Fibroblast of lung (primary cell): ENCODE results near the gene WNK2. TPM values are rescaled to one million over a fixed set of nuclear protein-coding genes. Genes with fewer than 3 reads are reported as not detected.

ENCODE experiments used
- DNase-seq, 2 donors: peaks; one replicate each; pipeline versions ENCODE4 v3.0.0 to v3.0.0-alpha.2; 2010; ENCODE audit warnings: low read depth in 2 of 2
- H2AFZ ChIP-seq: 2 replicates; pipeline ENCODE4 v1.5.1; 2012; ENCODE audit warnings: low read length, control low read depth, inconsistent platforms
- H3K27ac ChIP-seq: 2 replicates; pipeline ENCODE4 v1.5.1; 2011; ENCODE audit warnings: low read length, control low read depth; ENCODE audit not compliant: insufficient read depth
- H3K27me3 ChIP-seq: 2 replicates; pipeline ENCODE4 v1.5.1; 2011; ENCODE audit warnings: mild to moderate bottlenecking, low read length; ENCODE audit not compliant: control insufficient read depth, insufficient read depth
- H3K36me3 ChIP-seq: 2 replicates; pipeline ENCODE4 v1.5.1; 2011; ENCODE audit warnings: low read length; ENCODE audit not compliant: control insufficient read depth, insufficient read depth
- H3K4me1 ChIP-seq: 2 replicates; pipeline ENCODE4 v1.5.1; 2011; ENCODE audit warnings: low read length; ENCODE audit not compliant: control insufficient read depth, insufficient read depth; ENCODE audit errors: extremely low read depth
- H3K4me2 ChIP-seq: 2 replicates; pipeline ENCODE4 v1.5.1; 2011; ENCODE audit warnings: low read length, control low read depth; ENCODE audit not compliant: insufficient read depth; ENCODE audit errors: extremely low read depth
- H3K4me3 ChIP-seq, 4 experiments: fragments of 200-600 bp in 1 of 4; sonication (generic) in 1 of 4; replicated peaks in 1 of 4; 2 replicates each; pipeline ENCODE4 v1.5.1; 2011 to 2016; ENCODE audit warnings: low read length in 4 of 4, low read depth in 3 of 4, mild to moderate bottlenecking in 3 of 4, control low read depth in 2 of 4, inconsistent platforms in 1 of 4, mixed read lengths in 1 of 4; ENCODE audit not compliant: insufficient read depth in 1 of 4; ENCODE audit errors: control extremely low read depth in 1 of 4
- H3K79me2 ChIP-seq: 2 replicates; pipeline ENCODE4 v1.5.1; 2012; ENCODE audit warnings: mild to moderate bottlenecking, low read length, inconsistent platforms; ENCODE audit not compliant: control insufficient read depth, insufficient read depth
- H3K9ac ChIP-seq: 2 replicates; pipeline ENCODE4 v1.5.1; 2011; ENCODE audit warnings: mild to moderate bottlenecking, low read length, control low read depth; ENCODE audit not compliant: insufficient read depth
- H3K9me3 ChIP-seq: 2 replicates; pipeline ENCODE4 v1.5.1; 2012; ENCODE audit warnings: low read depth, low read length; ENCODE audit not compliant: control insufficient read depth, insufficient read depth
- H4K20me1 ChIP-seq: 2 replicates; pipeline ENCODE4 v1.5.1; 2011; ENCODE audit warnings: low read length; ENCODE audit not compliant: control insufficient read depth, insufficient read depth; ENCODE audit errors: extremely low read depth
- EZH2 ChIP-seq: IDR thresholded peaks from 2 replicates; pipeline ENCODE4 v1.5.1; 2012; ENCODE audit warnings: low read length, control low read depth, mild to moderate bottlenecking; ENCODE audit errors: missing control alignments
- polyA plus RNA-seq, 2 donors: library from polyadenylated mRNA; depleted of rRNA in 1 of 2; stranded (reverse) in 1 of 2; unstranded in 1 of 2; fragments of >200 nt; gene quantifications; 2 replicates each; pipeline ENCODE4 v1.2.1, GENCODE V29; 2011 to 2012; ENCODE audit warnings: missing spikeins in 1 of 2
- total RNA-seq: library from RNA; depleted of rRNA; stranded (reverse); fragments of >200 nt; gene quantifications from 2 replicates; pipeline ENCODE4 v1.2.1, GENCODE V29; 2014
- TF ChIP-seq, protein P1 (sequence below), 2 donors: IDR thresholded peaks in 1 of 2; conservative IDR thresholded peaks in 1 of 2; 1 replicate in 1 of 2; 2 replicates in 1 of 2; pipeline ENCODE4 v1.5.1; 2011 to 2012; ENCODE audit warnings: low read length in 2 of 2, control low read depth in 1 of 2, inconsistent platforms in 1 of 2, low read depth in 1 of 2, mild to moderate bottlenecking in 1 of 2

The WNK2 gene
- total and polyA plus RNA-seq, 2 donors (not counting 1 experiment from before 2014, with no cell fraction given): not detected

DNA sequence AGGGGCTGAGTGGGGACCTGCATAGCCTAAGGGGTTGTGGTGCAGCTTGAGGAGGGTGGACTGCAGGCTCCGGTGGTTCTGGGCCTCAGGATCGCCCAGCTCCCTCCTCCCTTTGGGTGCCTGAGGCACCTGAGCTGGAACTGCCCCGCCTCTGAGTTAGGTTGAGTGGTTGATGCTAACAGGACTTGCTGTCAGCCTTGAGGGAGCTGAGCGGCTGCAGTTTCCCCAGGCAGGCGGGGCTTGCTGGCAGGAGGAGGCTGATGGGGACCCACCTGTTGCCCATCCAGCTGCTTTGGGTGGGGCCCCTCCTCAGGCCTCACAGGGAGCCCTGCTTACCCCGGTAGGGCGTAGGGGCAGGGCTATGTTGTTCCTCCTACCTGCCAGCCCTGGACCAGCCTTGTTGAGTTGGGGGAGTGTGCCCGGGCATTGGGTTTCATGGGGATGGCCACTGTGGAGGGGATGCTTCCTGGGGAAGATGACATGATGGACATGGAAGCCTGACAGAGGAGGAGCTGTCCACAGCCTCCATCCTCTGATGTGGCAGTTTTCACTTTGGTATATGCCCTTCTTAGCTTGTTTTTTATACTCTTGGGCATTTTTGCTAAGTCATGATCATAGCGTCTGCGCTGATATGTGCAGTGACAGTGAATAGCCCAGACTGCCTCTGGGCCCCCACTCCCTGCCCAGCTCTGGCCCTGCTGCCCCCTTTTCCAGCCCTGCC, 14.3 kb downstream of the WNK2 start:
- Histone ChIP-seq H3K4me3 (no peak overlapping the region), H3K4me1 (no peaks in the 10 kb centered on the region), H3K9me3 (no peaks in the 10 kb centered on the region), H3K9ac (no peak overlapping the region), H3K36me3 (no peaks in the 10 kb centered on the region), H3K79me2 (no peaks in the 10 kb centered on the region), H3K4me2 (no peak overlapping the region), H4K20me1 (no peaks in the 10 kb centered on the region), H3K27ac (no peak overlapping the region), H3K27me3 (no peaks in the 10 kb centered on the region), H2AFZ (no peak overlapping the region)
- DNase-seq: no peak
- TF ChIP-seq, protein P1, sequence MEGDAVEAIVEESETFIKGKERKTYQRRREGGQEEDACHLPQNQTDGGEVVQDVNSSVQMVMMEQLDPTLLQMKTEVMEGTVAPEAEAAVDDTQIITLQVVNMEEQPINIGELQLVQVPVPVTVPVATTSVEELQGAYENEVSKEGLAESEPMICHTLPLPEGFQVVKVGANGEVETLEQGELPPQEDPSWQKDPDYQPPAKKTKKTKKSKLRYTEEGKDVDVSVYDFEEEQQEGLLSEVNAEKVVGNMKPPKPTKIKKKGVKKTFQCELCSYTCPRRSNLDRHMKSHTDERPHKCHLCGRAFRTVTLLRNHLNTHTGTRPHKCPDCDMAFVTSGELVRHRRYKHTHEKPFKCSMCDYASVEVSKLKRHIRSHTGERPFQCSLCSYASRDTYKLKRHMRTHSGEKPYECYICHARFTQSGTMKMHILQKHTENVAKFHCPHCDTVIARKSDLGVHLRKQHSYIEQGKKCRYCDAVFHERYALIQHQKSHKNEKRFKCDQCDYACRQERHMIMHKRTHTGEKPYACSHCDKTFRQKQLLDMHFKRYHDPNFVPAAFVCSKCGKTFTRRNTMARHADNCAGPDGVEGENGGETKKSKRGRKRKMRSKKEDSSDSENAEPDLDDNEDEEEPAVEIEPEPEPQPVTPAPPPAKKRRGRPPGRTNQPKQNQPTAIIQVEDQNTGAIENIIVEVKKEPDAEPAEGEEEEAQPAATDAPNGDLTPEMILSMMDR (conservative IDR thresholded peaks at IDR 0.05 in 1 of 2, IDR thresholded peaks at IDR 0.05 in 1 of 2; ENCODE audit: low read depth in 1 of 2, low read length in 2 of 2): no peak
- no peak for TF ChIP-seq EZH2

DNA sequence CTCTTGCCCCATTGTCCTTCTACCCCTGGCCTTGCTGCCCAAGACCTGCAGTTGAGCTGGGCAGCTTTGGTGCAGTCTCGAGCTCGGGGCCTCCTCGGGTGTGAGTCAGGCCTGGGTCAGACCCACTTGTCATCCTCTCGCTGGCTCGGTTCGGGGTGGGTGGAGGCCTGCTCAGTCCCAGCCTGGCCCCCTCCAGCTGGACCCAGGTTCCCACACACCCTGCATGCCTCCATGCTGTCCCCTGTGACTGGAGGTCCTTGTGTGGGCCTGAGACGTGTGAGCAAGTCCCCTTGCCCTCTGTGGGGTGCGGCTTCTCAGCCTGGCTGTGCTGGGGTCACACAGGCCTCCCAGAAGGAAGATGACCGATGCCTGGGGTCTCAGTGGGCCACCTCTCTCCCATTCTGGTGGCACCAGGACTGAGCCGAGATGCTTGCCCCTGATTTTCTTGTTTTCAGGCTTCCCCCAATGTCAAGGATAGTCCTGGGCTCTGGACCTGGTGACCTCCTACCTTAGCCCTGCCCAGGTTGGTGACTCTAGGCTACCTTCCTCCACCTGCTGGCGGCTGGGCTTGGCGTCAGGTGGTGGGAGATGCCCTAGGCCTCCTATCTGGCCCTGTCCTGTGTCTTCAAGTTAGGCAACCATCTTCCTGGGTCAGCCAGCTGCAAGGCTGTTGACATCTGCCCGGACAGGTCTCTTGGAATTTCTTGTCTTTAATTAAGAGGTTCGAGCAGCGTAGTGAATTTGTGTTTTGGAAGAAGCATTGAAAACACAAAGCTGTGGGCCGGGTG, 15.1 kb downstream of the WNK2 start:
- Histone ChIP-seq H3K4me1 (no peaks in the 10 kb centered on the region), H3K9ac (no peak overlapping the region), H3K4me3 (no peak overlapping the region), H3K9me3 (no peaks in the 10 kb centered on the region), H3K27ac (no peak overlapping the region), H3K79me2 (no peaks in the 10 kb centered on the region), H3K36me3 (no peaks in the 10 kb centered on the region), H4K20me1 (no peaks in the 10 kb centered on the region), H2AFZ (no peak overlapping the region), H3K4me2 (no peak overlapping the region), H3K27me3 (no peaks in the 10 kb centered on the region)
- no peak for DNase-seq
- TF ChIP-seq EZH2: no peak
- TF ChIP-seq, protein P1 (conservative IDR thresholded peaks at IDR 0.05 in 1 of 2, IDR thresholded peaks at IDR 0.05 in 1 of 2; ENCODE audit: low read depth in 1 of 2, low read length in 2 of 2): no peak

DNA sequence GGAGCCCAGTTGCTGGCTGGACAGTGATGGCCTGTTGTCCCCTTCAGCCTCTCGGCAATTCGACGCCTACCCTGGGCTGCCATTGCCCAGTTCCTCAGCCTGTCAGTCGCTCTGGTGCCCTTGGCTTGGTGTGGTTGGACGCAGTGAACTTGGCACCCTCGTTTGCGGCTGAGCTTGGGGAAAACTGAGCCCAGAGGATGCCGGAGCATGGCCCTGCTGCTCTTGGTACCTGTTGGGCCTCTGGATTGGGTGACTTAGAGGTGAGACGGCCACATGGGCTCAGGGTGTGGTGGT, 16.5 kb downstream of the WNK2 start:
- no peak overlapping the region for H3K27ac ChIP-seq
- no peaks in the 10 kb centered on the region for H4K20me1 ChIP-seq
- no peaks in the 10 kb centered on the region for H3K27me3 ChIP-seq
- DNase-seq: no peak
- no peaks in the 10 kb centered on the region for H3K4me1 ChIP-seq
- H3K4me3 ChIP-seq: no peak overlapping the region
- H3K9ac ChIP-seq: no peak overlapping the region
- H3K36me3 ChIP-seq: no peaks in the 10 kb centered on the region
- no peaks in the 10 kb centered on the region for H3K9me3 ChIP-seq
- no peak overlapping the region for H3K4me2 ChIP-seq
- TF ChIP-seq, protein P1 (conservative IDR thresholded peaks at IDR 0.05 in 1 of 2, IDR thresholded peaks at IDR 0.05 in 1 of 2; ENCODE audit: low read depth in 1 of 2, low read length in 2 of 2): no peak
- TF ChIP-seq EZH2: no peak
- no peaks in the 10 kb centered on the region for H3K79me2 ChIP-seq
- no peak overlapping the region for H2AFZ ChIP-seq
